Spleen (tissue), 13 donors: ENCODE data around the gene IL7R. TPM values are rescaled to one million over a fixed set of nuclear protein-coding genes. Genes with fewer than 3 reads are reported as not detected.
A peak's percentile ranks its signal among the peaks of the same experiment; 100 is the strongest.

Experiments used
- DNase-seq: peaks from one replicate; pipeline ENCODE4 v3.0.0-alpha.2; 2020
- H3K27ac ChIP-seq, 8 donors: fragments of 200-600 bp; sonication (generic) in 7 of 8; 1 replicate in 4 of 8; 2 replicates in 4 of 8; pipeline versions ENCODE4 v1.5.0 to v1.8.0; 2016 to 2021; ENCODE audit warnings: inconsistent platforms in 4 of 8, mild to moderate bottlenecking in 4 of 8, moderate library complexity in 1 of 8
- H3K27me3 ChIP-seq, 7 donors: fragments of 200-600 bp; sonication (generic) in 6 of 7; replicated peaks in 1 of 7; 1 replicate in 4 of 7; 2 replicates in 3 of 7; pipeline versions ENCODE4 v1.5.0 to v1.8.0; 2016 to 2021; ENCODE audit warnings: inconsistent platforms in 3 of 7, mild to moderate bottlenecking in 1 of 7
- H3K36me3 ChIP-seq, 6 donors: fragments of 200-600 bp; sonication (generic) in 5 of 6; 1 replicate in 4 of 6; 2 replicates in 2 of 6; pipeline versions ENCODE4 v1.5.0 to v1.8.0; 2016 to 2021; ENCODE audit warnings: inconsistent platforms in 2 of 6
- H3K4me1 ChIP-seq, 6 donors: fragments of 200-600 bp; sonication (generic) in 5 of 6; 1 replicate in 3 of 6; 2 replicates in 3 of 6; pipeline versions ENCODE4 v1.5.0 to v1.8.0; 2016 to 2021; ENCODE audit warnings: inconsistent platforms in 3 of 6
- H3K4me3 ChIP-seq, 8 donors: fragments of 200-600 bp; sonication (generic) in 7 of 8; 1 replicate in 4 of 8; 2 replicates in 4 of 8; pipeline versions ENCODE4 v1.5.0 to v1.8.0; 2016 to 2021; ENCODE audit warnings: inconsistent platforms in 4 of 8, mild to moderate bottlenecking in 4 of 8, moderate library complexity in 2 of 8
- H3K9me3 ChIP-seq, 8 donors: fragments of 200-600 bp; sonication (generic) in 7 of 8; 1 replicate in 4 of 8; 2 replicates in 4 of 8; pipeline versions ENCODE4 v1.5.0 to v1.8.0; 2016 to 2021; ENCODE audit warnings: inconsistent platforms in 4 of 8
- POLR2A ChIP-seq, 3 donors: fragments of 450-650 bp; IDR thresholded peaks; one replicate each; pipeline ENCODE4 v1.5.1; 2017; ENCODE audit warnings: antibody characterized with exemption in 3 of 3, mild to moderate bottlenecking in 1 of 3
- POLR2AphosphoS5 ChIP-seq, 3 donors: sonication (generic); formaldehyde crosslinking; IDR thresholded peaks; one replicate each; pipeline ENCODE4 v1.5.1; 2017; ENCODE audit warnings: antibody characterized with exemption in 3 of 3
- WGBS, 5 donors: extraction: QIAGEN DNeasy Blood & Tissue Kit in 3 of 5; methylation state at CpG; one replicate each; pipeline versions ENCODE4 v1.1.5 to v1.1.7; 2013 to 2018; 5-methylcytosine and 5-hydroxymethylcytosine counted together
- intact Hi-C: fragments of 100-400 bp; cut with DNase I; formaldehyde crosslinking; loops from one replicate; pipeline ENCODE4 v1.15.0; 2023; ENCODE audit warnings: low total_unique reads
- long read RNA-seq, 2 donors: transcript quantifications; one replicate each; lab custom pipeline, GENCODE V29; 2026
- polyA plus RNA-seq, 3 donors: library from polyadenylated mRNA; stranded (reverse); fragments of 200-250 nt; gene quantifications; one replicate each; pipeline ENCODE4 v1.2.1, GENCODE V29; 2013
- total RNA-seq, 7 donors: library from RNA; depleted of rRNA in 3 of 7; stranded (reverse); fragments of >200 nt in 3 of 7; fragmentation: NEBNext Ultra II Directional in 4 of 7; extraction: Animal tissue kit (Norgen Biotek cat#: 25700) in 4 of 7; gene quantifications; one replicate each; pipeline versions ENCODE4 v1.1.0 to v1.2.1, GENCODE V29; 2016 to 2021
- TF ChIP-seq, protein P1 (sequence below), 11 experiments: fragments of 200-600 bp in 7 of 11; fragments of 450-650 bp in 4 of 11; sonication (generic) in 4 of 11; IDR thresholded peaks in 8 of 11; conservative IDR thresholded peaks in 3 of 11; 1 replicate in 7 of 11; 2 replicates in 4 of 11; pipeline versions ENCODE4 v1.4.0 to v1.8.0; 2016 to 2021; ENCODE audit warnings: antibody characterized with exemption in 11 of 11, inconsistent platforms in 4 of 11, mild to moderate bottlenecking in 1 of 11
- donor health status: healthy with polysubstance abuse.
- donor health status: DM: no; HTN: no; CAD: no; lungs with moderate emphysema.
- donor health status: DM: no; HTN: no; CAD: no.
- donor health status: Bipolar disorder and iron deficiency.
- donor health status: healthy.
- donor health status: DM: no; HTN: no; CAD: no.
- donor health status: DM: yes; HTN: yes; CAD: no.

Gene IL7R, protein sequence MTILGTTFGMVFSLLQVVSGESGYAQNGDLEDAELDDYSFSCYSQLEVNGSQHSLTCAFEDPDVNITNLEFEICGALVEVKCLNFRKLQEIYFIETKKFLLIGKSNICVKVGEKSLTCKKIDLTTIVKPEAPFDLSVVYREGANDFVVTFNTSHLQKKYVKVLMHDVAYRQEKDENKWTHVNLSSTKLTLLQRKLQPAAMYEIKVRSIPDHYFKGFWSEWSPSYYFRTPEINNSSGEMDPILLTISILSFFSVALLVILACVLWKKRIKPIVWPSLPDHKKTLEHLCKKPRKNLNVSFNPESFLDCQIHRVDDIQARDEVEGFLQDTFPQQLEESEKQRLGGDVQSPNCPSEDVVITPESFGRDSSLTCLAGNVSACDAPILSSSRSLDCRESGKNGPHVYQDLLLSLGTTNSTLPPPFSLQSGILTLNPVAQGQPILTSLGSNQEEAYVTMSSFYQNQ
- total RNA-seq (100 to 1,000 TPM in 4 of 7 donors, 10 to 100 TPM in 3; 82.3 to 280 (median 130) TPM), polyA plus RNA-seq (10 to 100 TPM; 13.5 to 21.8 (median 16.3) TPM)
- long read RNA-seq, donor 1, partial matches to known transcripts = 0 of 1 reads
- long read RNA-seq, donor 1, other reads (novel, unspliced or antisense) = 0 of 1 reads
- long read RNA-seq, donor 2, full-length matches to known transcripts = 2 of 2 reads
- long read RNA-seq, donor 2, partial matches to known transcripts = 0 of 2 reads
- long read RNA-seq, donor 2, other reads (novel, unspliced or antisense) = 0 of 2 reads

DNA sequence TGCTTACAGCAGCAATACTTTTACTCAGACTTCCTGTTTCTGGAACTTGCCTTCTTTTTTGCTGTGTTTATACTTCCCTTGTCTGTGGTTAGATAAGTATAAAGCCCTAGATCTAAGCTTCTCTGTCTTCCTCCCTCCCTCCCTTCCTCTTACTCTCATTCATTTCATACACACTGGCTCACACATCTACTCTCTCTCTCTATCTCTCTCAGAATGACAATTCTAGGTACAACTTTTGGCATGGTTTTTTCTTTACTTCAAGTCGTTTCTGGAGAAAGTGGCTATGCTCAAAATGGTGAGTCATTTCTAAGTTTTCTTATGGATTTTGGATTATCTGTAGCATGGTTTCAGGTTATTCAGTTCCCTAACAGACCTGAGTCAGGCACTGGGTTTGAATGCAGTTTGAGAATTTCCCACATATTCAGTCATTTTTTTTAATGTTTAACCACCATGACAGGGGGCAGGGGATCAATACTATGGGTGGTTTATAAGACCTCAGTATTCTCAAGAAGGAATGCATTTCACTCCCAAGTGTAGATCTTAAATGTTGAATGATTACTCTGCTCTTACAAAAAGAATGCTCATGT is at the start of gene IL7R:
Gene IL7R (plus strand): TSS at position 127 of the 587 bp plus-strand sequence. CDS start 87 bp downstream, at position 214.
- Histone ChIP-seq H3K36me3 (peaks cover 0 to 2% (median 0%) of the 10 kb centered on the region in 6 donors), H3K27me3 (no peaks in the 10 kb centered on the region), H3K4me3 (peak within 1 kb of the TSS; percentile 7 to 66 (median 30)), H3K27ac (peak within 1 kb of the TSS; percentile 9 to 90 (median 65)), H3K4me1 (peaks cover 0 to 40% (median 19%) of the 10 kb centered on the region in 6 donors), H3K9me3 (no peaks in the 10 kb centered on the region)
- intact Hi-C loops = no loop called here
- no peak for DNase-seq
- 8 to 33% (median 16%) methylated on average over 1 of the region's 1 CpG for WGBS, 5 donors
- TF ChIP-seq, protein P1, sequence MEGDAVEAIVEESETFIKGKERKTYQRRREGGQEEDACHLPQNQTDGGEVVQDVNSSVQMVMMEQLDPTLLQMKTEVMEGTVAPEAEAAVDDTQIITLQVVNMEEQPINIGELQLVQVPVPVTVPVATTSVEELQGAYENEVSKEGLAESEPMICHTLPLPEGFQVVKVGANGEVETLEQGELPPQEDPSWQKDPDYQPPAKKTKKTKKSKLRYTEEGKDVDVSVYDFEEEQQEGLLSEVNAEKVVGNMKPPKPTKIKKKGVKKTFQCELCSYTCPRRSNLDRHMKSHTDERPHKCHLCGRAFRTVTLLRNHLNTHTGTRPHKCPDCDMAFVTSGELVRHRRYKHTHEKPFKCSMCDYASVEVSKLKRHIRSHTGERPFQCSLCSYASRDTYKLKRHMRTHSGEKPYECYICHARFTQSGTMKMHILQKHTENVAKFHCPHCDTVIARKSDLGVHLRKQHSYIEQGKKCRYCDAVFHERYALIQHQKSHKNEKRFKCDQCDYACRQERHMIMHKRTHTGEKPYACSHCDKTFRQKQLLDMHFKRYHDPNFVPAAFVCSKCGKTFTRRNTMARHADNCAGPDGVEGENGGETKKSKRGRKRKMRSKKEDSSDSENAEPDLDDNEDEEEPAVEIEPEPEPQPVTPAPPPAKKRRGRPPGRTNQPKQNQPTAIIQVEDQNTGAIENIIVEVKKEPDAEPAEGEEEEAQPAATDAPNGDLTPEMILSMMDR (IDR thresholded peaks at IDR 0.05 in 8 of 11, conservative IDR thresholded peaks at IDR 0.05 in 3 of 11) = no peak
- peak in 1 of 3 donors; percentile 58 for TF ChIP-seq POLR2A (IDR thresholded peaks at IDR 0.05)
- peak in 1 of 3 donors; percentile 72 for TF ChIP-seq POLR2AphosphoS5 (IDR thresholded peaks at IDR 0.05)

DNA sequence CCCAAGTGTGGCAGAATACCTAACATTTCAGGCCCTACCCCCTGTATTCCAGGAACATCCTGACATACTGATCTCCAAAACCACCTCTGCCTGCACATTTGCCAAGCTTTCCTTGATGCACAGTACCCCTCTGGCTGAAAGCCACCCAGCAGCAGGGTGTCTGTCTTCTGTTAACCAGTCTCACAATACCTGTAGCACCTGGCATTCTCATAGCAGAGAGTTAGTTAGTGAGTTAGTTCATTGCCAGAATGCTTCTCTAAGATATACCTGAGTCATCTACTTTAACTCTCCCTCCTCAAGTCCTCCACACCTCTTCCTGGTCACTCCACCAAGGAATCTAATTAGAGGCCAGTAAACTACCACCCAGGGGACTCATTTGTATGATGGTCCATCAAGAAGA is 46.1 kb upstream of the IL7R start:
- no peaks in the 10 kb centered on the region for H3K36me3 ChIP-seq
- no peak overlapping the region for H3K4me3 ChIP-seq
- intact Hi-C loops = no loop called here
- no peaks in the 10 kb centered on the region for H3K27me3 ChIP-seq
- H3K4me1 ChIP-seq = no peaks in the 10 kb centered on the region
- no peak for DNase-seq
- TF ChIP-seq POLR2AphosphoS5 (IDR thresholded peaks at IDR 0.05) = no peak
- no peaks in the 10 kb centered on the region for H3K9me3 ChIP-seq
- H3K27ac ChIP-seq = peak overlapping the region in 5 of 8 donors; percentile 42 to 85 (median 64)

DNA sequence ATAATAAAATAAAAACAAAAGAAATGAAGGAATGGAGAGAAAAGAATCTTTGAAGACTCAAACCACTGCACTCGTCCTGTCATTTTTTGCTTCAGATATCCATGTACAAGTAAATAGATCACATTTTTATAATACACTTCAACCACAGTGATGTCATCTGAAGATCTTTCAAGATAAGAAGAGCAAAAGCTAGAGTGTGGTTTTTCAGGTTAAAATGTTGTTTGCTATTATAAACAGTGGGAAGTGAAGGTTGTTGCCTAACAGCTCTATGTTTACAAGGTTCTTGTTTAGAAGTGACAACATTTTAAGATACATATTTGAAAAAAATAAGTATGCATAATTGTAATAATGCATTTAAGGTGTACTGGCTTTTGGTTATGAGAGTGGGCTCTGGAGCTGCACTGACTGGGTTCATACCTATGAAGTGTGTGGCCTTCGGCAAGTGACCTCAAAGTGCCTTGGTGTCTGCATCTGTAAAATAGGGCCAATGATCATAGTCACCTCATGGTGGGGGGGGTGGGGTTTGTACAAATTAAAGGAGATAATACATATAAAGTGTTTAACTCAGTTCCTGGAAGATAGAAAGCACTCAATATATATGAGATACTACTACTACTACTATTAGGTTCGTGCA is 45.5 kb upstream of the IL7R start:
- H3K9me3 ChIP-seq = no peaks in the 10 kb centered on the region
- TF ChIP-seq, protein P1 (IDR thresholded peaks at IDR 0.05 in 8 of 11, conservative IDR thresholded peaks at IDR 0.05 in 3 of 11) = no peak
- no peak for TF ChIP-seq POLR2A (IDR thresholded peaks at IDR 0.05)
- no peak overlapping the region for H3K4me3 ChIP-seq
- H3K27me3 ChIP-seq = no peaks in the 10 kb centered on the region
- WGBS, 5 donors = 52 to 72% (median 63%) methylated on average over 3 of the region's 3 CpGs
- H3K27ac ChIP-seq = peak overlapping the region in 5 of 8 donors; percentile 42 to 85 (median 64)
- no peaks in the 10 kb centered on the region for H3K36me3 ChIP-seq
- intact Hi-C loops = no loop called here
- no peaks in the 10 kb centered on the region for H3K4me1 ChIP-seq
- no peak for DNase-seq

DNA sequence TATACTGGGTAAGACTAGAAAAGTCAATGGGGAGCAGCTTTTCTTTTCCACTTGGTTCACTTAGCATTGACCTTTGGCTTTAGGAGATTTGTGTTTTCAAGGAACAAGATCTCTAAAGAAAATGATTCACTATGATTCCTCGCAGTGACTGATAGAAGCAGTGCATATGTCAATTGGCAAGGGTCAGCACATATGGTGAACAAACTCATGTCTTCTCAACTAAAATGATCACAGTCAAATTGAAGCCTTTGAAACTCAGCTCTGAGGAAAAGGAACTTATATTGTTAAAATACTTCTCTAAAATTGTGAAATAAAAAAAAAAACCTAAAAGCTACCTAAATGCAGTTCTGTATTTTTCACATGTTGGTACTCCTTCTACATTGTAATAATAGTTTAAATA is 43.2 kb upstream of the IL7R start:
- Histone ChIP-seq H3K36me3 (no peaks in the 10 kb centered on the region), H3K4me3 (no peak overlapping the region), H3K27ac (peak overlapping the region in 2 of 8 donors; percentile 4 to 28), H3K27me3 (no peaks in the 10 kb centered on the region), H3K4me1 (peaks cover 0 to 4% (median 0%) of the 10 kb centered on the region in 6 donors), H3K9me3 (no peaks in the 10 kb centered on the region)
- intact Hi-C loops = no loop called here
- DNase-seq = no peak
- WGBS, 5 donors = 83 to 95% (median 91%) methylated on average over 1 of the region's 1 CpG
- TF ChIP-seq POLR2AphosphoS5 (IDR thresholded peaks at IDR 0.05) (no peak), POLR2A (IDR thresholded peaks at IDR 0.05) (no peak)
- TF ChIP-seq, protein P1 (IDR thresholded peaks at IDR 0.05 in 8 of 11, conservative IDR thresholded peaks at IDR 0.05 in 3 of 11) = no peak
